Brain microvascular endothelial cell (primary cell): ENCODE results near the gene HIVEP1.

Experiments
- DNase-seq: peaks from one replicate; pipeline ENCODE4 v3.0.0-alpha.2; 2020
- H3K27ac ChIP-seq: fragments of 250-450 bp; sonication (Bioruptor Pico); 2 replicates; pipeline ENCODE4 v1.5.1; 2020; ENCODE audit warnings: mild to moderate bottlenecking, moderate library complexity
- H3K27me3 ChIP-seq: fragments of 250-450 bp; sonication (Bioruptor Pico); replicated peaks from 2 replicates; pipeline ENCODE4 v1.5.1; 2020; ENCODE audit warnings: mild to moderate bottlenecking
- H3K36me3 ChIP-seq: fragments of 250-450 bp; sonication (Bioruptor Pico); replicated peaks from 2 replicates; pipeline ENCODE4 v1.5.1; 2020; ENCODE audit warnings: mild to moderate bottlenecking
- H3K4me3 ChIP-seq: 2 replicates; pipeline ENCODE4 v1.5.1; 2011; ENCODE audit warnings: low read depth, mild to moderate bottlenecking, control low read depth, low read length, moderate library complexity
- in situ Hi-C: cut with HindIII; loops from 2 replicates; pipeline ENCODE4 v1.10.0; 2017; ENCODE audit warnings: low sequenced_read_pairs, low pct_ligation_motif_present
- TF ChIP-seq, protein P1 (sequence below): IDR thresholded peaks from 2 replicates; pipeline ENCODE4 v1.5.1; 2011; ENCODE audit warnings: low read depth, mild to moderate bottlenecking, moderate library complexity, low read length, control low read depth, inconsistent platforms; ENCODE audit errors: missing control alignments

The HIVEP1 gene

DNA sequence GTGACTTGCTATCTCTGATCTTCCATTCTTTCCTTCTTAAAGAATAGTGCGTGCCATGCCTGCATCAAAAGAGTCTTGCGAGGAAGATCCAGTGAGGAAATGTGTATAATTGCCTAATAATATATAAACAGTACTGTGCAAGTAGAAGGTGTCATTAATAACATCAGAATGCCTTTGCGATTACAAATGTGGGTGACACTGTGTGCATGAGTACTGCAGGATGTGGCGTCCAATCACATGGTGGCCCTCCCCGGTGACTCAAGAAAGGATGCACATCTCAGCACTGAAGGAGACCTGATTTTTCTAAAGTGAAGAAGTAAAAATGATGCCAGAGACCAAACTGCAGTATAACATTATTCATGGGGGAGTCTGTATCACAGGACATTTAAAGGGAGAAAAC is 170.6 kb downstream of the HIVEP1 start:
- TF ChIP-seq, protein P1, sequence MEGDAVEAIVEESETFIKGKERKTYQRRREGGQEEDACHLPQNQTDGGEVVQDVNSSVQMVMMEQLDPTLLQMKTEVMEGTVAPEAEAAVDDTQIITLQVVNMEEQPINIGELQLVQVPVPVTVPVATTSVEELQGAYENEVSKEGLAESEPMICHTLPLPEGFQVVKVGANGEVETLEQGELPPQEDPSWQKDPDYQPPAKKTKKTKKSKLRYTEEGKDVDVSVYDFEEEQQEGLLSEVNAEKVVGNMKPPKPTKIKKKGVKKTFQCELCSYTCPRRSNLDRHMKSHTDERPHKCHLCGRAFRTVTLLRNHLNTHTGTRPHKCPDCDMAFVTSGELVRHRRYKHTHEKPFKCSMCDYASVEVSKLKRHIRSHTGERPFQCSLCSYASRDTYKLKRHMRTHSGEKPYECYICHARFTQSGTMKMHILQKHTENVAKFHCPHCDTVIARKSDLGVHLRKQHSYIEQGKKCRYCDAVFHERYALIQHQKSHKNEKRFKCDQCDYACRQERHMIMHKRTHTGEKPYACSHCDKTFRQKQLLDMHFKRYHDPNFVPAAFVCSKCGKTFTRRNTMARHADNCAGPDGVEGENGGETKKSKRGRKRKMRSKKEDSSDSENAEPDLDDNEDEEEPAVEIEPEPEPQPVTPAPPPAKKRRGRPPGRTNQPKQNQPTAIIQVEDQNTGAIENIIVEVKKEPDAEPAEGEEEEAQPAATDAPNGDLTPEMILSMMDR = no peak
- Histone ChIP-seq H3K36me3 (no peaks in the 10 kb centered on the region), H3K4me3 (no peak overlapping the region), H3K27ac (no peak overlapping the region), H3K27me3 (no peaks in the 10 kb centered on the region)
- peak; percentile 32 for DNase-seq
- in situ Hi-C loops = no loop called here

DNA sequence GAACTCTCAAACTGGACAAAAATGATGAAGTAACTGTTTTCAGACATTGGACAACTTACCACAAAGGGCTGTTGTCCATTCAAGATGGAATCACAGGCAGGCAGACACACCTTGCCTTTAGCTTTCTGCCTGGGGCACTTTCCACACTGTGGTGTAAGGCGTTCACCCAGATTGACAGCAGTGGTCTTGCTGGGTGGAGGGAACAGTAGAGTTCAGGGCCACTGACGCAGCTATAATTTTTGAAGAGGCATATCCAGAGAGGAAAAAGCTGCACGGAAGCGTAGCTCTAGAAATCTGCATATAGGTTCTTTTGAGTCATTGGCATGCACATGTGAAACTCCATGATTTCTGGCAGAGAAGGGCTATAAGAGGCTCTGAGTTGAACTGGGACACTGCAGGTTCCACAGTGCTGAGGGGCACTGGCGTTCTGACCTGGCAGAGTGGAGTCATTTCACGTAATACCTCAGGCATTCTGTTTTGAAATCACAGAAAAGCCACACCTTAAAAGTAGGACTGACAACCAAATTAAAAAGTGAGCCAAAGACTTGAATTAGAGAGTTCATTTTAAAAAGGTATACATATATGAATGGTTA is 173.1 kb downstream of the HIVEP1 start:
- no peak for DNase-seq
- in situ Hi-C loops = no loop called here
- H3K27me3 ChIP-seq = no peaks in the 10 kb centered on the region
- no peak overlapping the region for H3K27ac ChIP-seq
- H3K36me3 ChIP-seq = no peaks in the 10 kb centered on the region
- no peak overlapping the region for H3K4me3 ChIP-seq
- TF ChIP-seq, protein P1 = no peak

DNA sequence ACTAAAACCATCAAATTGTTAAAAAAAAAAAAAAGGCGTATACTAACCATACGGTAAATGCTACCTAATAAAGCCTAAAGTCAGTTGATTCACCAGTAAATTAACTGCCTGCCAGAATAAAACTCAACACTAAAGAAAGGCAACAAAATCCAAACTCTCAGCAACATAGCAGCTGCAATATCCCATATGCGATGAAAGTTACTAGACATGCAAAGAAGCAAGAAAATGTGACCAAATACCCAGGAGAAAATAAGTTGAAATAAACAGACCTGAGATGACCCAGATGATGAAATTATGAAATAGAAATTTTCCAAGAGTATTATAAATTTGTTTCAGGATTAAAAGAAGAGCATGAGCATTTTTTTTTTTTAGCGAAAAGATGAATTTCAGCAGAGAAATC is 174.4 kb downstream of the HIVEP1 start:
- no peak overlapping the region for H3K27ac ChIP-seq
- no peak for DNase-seq
- H3K36me3 ChIP-seq = no peaks in the 10 kb centered on the region
- in situ Hi-C loops = no loop called here
- H3K27me3 ChIP-seq = no peaks in the 10 kb centered on the region
- TF ChIP-seq, protein P1 = no peak
- H3K4me3 ChIP-seq = no peak overlapping the region

DNA sequence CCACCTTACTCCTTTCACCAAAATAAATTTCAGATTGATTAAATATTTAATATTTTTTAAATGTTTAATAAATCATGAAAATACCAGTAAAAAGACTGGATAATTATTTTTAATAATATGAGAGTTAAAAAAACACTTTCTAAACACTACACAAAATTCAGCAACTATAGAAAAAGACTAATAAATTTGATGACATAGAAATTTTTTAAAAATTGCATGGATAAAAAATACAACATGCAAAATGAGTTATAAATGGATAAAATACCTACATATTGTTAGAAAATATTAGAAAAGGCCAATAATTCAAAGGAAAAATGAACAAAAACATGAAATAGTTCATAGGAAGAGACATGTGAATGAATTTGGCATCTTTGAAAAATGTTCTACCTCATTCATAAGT is 177.0 kb downstream of the HIVEP1 start:
- H3K36me3 ChIP-seq = no peaks in the 10 kb centered on the region
- H3K4me3 ChIP-seq = no peak overlapping the region
- in situ Hi-C loops = no loop called here
- no peak overlapping the region for H3K27ac ChIP-seq
- DNase-seq = no peak
- TF ChIP-seq, protein P1 = no peak
- H3K27me3 ChIP-seq = no peaks in the 10 kb centered on the region

DNA sequence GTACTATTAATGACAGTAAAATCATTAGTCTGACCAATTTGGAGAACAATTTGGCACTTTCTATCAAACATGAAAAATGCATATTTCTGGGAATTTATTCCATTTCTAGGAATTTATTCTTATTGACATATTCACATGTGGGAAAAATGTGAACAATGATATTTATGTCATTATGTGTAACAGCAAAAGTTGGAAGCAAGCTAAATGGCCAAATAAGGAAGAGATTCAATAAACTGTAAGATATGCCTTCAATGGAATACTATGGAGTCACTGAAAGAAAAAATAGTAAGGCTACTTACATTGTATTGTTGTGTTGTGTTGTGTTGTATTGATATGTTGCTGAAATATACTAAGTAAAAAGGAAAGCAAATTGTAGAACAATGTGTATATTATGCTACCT is 177.5 kb downstream of the HIVEP1 start:
- H3K27ac ChIP-seq = no peak overlapping the region
- no peaks in the 10 kb centered on the region for H3K27me3 ChIP-seq
- no peak for DNase-seq
- in situ Hi-C loops = no loop called here
- TF ChIP-seq, protein P1 = no peak
- no peak overlapping the region for H3K4me3 ChIP-seq
- no peaks in the 10 kb centered on the region for H3K36me3 ChIP-seq

DNA sequence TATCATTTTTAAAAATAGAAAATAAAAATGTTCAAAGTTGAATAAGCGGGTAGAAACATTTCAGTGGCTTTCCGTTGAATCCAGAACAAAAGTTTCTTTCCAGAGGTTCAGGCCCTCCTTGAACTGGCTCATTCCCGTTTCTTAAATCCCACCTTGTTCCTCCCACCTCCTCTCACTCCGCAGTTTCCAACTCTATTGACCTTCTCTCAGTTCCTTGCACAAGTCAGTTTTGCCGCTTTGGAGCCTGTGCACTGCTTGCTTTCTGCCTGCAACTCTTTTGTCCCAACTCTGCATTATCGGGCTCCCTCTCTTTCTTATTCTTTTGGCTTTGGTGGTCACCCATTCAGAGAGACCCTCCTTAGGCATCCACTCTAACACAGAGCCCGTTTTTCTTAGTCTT is 178.1 kb downstream of the HIVEP1 start:
- DNase-seq = no peak
- Histone ChIP-seq H3K27me3 (no peaks in the 10 kb centered on the region), H3K36me3 (no peaks in the 10 kb centered on the region), H3K4me3 (no peak overlapping the region), H3K27ac (no peak overlapping the region)
- in situ Hi-C loops = no loop called here
- TF ChIP-seq, protein P1 = no peak
